Epithelial cell of alveolus of lung (primary cell): Measurements from ENCODE around the gene TLR10. TPM values are rescaled to one million over a fixed set of nuclear protein-coding genes. Genes with fewer than 3 reads are reported as not detected.

Experiments used
- total RNA-seq: library from RNA; depleted of rRNA; stranded (reverse); fragments of >200 nt; gene quantifications from 2 replicates; pipeline ENCODE4 v1.2.1, GENCODE V29; 2015

TLR10 gene
- total RNA-seq, result 0.13 TPM in 1 of 2 replicates, not detected in the other

GRCh38 chr4:38782452-38783108, at the start of gene TLR10:
Gene TLR10, minus strand, starts transcription at chr4:38782990. Its CDS starts 7,400 bp downstream, at chr4:38775590.

DNA sequence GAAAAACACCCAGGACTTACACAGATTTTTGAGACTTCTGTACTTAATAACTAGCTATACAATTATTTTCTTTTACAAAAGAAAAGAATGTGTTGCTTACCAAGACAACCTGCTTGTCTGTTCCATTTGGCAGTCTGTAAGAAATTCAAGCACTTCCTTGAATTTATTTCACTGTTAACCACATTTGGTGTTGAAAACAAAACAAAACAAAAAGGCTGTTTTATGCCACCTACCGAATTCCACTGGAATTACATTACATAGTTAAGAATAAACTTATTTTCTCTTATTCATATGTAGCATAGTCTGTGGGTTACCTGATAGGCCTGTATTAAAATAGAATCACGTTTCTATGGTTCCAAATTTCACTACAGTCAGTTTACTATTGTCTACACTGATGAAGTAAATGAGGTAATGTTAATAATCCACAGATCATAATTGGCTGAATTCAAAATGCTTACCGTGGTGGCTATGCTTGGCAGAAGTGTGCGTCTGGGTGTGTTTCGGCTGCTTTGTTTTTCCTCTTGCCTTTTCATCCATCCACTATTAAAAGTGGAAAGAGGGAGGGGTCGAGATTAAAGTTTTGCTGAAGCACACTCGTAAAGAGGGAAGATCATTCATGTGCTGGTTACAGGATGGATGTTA, 22.0 kb upstream of the TLR10 start, which contains the start of gene TLR1:
TLR1 (minus strand) TSS at position 138 of the 642 bp plus-strand sequence. CDS start 5,960 bp downstream, outside the sequence.

Other genes starting within 250 kb of the TLR10 start
- gene KLF3, start 118.8 kb downstream of the TLR10 start, total RNA-seq, result 18.9 and 20.6 TPM in 2 replicates
- 0.39 TPM in 1 of 2 replicates, not detected in the other for gene TLR1, start 21.8 kb upstream of the TLR10 start, total RNA-seq
- 0.32 and 1.8 TPM in 2 replicates for gene TLR6, start 73.8 kb upstream of the TLR10 start, total RNA-seq
- 204 and 215 TPM in 2 replicates for gene FAM114A1, start 84.8 kb upstream of the TLR10 start, total RNA-seq
- 3.8 and 30.8 TPM in 2 replicates for gene TMEM156, start 249.4 kb upstream of the TLR10 start, total RNA-seq